Measurements from ENCODE around the gene KIF27. TPM values are rescaled to one million over a fixed set of nuclear protein-coding genes. Genes with fewer than 3 reads are reported as not detected.

The KIF27 gene, protein sequence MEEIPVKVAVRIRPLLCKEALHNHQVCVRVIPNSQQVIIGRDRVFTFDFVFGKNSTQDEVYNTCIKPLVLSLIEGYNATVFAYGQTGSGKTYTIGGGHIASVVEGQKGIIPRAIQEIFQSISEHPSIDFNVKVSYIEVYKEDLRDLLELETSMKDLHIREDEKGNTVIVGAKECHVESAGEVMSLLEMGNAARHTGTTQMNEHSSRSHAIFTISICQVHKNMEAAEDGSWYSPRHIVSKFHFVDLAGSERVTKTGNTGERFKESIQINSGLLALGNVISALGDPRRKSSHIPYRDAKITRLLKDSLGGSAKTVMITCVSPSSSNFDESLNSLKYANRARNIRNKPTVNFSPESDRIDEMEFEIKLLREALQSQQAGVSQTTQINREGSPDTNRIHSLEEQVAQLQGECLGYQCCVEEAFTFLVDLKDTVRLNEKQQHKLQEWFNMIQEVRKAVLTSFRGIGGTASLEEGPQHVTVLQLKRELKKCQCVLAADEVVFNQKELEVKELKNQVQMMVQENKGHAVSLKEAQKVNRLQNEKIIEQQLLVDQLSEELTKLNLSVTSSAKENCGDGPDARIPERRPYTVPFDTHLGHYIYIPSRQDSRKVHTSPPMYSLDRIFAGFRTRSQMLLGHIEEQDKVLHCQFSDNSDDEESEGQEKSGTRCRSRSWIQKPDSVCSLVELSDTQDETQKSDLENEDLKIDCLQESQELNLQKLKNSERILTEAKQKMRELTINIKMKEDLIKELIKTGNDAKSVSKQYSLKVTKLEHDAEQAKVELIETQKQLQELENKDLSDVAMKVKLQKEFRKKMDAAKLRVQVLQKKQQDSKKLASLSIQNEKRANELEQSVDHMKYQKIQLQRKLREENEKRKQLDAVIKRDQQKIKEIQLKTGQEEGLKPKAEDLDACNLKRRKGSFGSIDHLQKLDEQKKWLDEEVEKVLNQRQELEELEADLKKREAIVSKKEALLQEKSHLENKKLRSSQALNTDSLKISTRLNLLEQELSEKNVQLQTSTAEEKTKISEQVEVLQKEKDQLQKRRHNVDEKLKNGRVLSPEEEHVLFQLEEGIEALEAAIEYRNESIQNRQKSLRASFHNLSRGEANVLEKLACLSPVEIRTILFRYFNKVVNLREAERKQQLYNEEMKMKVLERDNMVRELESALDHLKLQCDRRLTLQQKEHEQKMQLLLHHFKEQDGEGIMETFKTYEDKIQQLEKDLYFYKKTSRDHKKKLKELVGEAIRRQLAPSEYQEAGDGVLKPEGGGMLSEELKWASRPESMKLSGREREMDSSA (N-terminal part only)
- total RNA-seq (ENCODE audit: low replicate concordance) = 6.0 and 7.2 TPM in 2 replicates

DNA sequence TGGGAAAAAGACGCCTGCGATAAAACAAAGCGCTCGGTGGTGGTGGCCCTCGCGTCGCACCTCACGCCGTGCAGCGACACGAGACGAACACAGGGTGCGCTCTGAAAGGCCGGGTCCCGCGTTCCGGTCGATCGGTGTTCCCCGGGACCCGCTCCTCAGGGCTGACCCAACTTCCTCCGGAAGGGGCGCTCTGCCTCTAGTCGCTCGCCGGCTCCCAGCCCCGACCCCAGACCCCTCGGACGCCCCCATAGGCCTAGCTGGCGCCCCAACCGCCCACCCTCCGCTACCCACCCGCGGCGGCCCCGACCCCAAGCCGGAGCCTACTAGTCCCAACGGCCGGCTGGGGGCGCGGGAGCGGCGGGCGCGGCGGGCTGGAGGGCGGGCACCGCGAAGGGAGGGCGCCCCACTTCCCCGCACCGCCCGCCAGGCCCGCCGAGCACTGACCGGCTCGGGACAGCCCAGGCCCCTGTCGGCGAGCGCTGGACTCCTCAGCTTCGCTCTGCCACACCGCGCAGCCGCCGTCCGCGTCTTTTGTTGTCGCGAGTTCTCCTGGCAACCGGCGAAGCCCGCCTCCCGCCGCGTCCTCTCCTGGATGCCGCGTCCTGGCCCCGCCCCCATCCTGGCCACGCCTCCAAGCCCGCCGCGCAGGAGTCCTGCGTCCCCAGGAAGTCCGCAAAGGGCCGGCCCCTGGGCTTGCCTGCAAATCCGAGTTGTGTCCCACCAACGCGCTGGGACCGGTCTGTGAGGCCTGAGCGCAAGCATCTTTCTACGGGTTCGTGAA lies at the start of gene KIF27:
KIF27 (minus strand) TSS at position 506 of the 781 bp plus-strand sequence. CDS start 5,841 bp downstream, outside the sequence.
- TF ChIP-seq, protein P1, sequence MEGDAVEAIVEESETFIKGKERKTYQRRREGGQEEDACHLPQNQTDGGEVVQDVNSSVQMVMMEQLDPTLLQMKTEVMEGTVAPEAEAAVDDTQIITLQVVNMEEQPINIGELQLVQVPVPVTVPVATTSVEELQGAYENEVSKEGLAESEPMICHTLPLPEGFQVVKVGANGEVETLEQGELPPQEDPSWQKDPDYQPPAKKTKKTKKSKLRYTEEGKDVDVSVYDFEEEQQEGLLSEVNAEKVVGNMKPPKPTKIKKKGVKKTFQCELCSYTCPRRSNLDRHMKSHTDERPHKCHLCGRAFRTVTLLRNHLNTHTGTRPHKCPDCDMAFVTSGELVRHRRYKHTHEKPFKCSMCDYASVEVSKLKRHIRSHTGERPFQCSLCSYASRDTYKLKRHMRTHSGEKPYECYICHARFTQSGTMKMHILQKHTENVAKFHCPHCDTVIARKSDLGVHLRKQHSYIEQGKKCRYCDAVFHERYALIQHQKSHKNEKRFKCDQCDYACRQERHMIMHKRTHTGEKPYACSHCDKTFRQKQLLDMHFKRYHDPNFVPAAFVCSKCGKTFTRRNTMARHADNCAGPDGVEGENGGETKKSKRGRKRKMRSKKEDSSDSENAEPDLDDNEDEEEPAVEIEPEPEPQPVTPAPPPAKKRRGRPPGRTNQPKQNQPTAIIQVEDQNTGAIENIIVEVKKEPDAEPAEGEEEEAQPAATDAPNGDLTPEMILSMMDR (IDR thresholded peaks at IDR 0.05; ENCODE audit: insufficient read depth, low read length) = peak; percentile 51
- peak; percentile 95 for DNase-seq (ENCODE audit: low read depth)
- peak within 1 kb of the TSS; percentile 79 for H3K4me3 ChIP-seq (ENCODE audit: low read depth, low read length)

DNA sequence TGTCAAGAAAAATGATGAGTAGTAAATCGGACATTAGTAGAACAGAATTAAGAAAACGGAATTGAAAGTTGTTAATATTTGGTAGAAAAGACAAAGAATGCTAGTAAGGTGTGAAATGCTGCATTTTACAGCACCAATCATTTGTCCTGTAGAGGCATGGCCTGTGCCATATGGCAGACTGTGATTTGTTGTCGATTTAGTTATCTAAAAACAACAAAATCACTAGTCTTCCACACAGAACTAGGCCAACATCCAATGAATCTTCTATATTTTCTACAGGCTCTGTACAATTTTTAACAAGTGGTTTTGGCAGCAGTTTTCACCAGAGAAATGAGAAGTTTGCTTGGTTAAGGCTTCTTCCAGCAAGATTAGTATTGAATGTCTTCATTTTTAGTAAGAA lies 48.4 kb upstream of the KIF27 start:
- no peak for DNase-seq (ENCODE audit: low read depth)
- TF ChIP-seq, protein P1 (IDR thresholded peaks at IDR 0.05; ENCODE audit: insufficient read depth, low read length) = no peak
- H3K4me3 ChIP-seq (ENCODE audit: low read depth, low read length) = no peak overlapping the region

- no peak for DNase-seq (ENCODE audit: low read depth)
- TF ChIP-seq, protein P1 (IDR thresholded peaks at IDR 0.05; ENCODE audit: insufficient read depth, low read length) = no peak
- H3K4me3 ChIP-seq (ENCODE audit: low read depth, low read length) = no peak overlapping the region
Measured at GRCh38 chr9:83967073-83967472, 45.8 kb upstream of the KIF27 start.

DNA sequence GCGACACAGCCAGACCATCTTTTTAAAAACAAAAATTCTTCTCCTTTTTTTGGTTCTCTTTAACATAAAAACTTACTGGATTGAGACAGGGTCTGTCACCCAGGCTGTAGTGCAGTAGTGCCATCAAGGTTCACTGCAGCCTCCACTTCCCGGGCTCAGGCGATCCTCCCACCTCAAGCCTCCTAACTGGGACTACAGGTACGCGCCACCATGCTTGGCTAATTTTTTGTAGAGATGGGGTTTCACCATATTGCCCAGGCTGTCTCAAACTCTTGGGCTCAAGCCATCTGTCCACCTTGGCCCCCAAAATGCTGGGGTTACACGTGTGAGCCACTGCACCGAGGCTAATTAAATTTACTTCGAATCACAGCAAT lies 45.0 kb upstream of the KIF27 start:
- no peak for DNase-seq (ENCODE audit: low read depth)
- H3K4me3 ChIP-seq (ENCODE audit: low read depth, low read length) = no peak overlapping the region
- TF ChIP-seq, protein P1 (IDR thresholded peaks at IDR 0.05; ENCODE audit: insufficient read depth, low read length) = no peak

DNA sequence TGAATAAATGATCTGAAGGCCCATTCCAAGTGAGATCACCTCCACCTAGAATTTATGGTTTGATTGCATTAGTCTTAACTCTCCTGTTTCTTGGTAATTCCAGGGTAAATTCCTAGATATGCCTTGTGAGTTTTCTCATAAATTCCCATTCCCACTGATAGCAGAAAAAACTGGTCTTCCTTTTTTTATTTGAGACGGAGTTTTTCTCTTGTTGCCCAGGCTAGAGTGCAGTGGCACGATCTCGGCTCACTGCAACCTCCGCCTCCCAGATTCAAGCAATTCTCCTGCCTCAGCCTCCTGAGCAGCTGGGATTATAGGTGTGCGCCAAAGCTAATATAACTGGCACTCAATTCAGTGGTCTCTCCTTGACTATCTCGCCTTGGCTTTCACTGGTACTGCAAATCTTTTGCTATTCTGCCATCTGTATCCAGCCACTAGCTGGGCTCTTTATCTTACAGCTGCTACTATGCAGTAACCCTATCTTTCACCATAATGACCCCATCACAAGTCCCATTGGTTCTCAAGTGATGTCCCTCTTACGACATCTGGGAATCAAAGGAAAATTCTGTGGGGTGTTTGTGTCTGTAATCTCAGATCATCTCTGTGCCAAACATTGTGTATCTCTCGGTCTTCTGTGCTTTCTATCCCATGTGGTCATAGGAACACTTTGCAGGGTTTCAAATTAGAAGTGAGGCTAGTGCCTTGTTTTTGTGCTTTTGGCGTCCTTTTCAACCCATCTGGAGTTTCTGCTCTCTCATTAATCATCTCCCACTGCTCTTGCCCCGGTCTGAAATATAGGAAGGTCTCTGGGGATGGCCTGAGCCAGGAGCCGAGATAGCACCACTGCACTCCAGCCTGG lies 44.3 kb upstream of the KIF27 start:
- DNase-seq (ENCODE audit: low read depth) = peak; percentile 52
- H3K4me3 ChIP-seq (ENCODE audit: low read depth, low read length) = no peak overlapping the region
- TF ChIP-seq, protein P1 (IDR thresholded peaks at IDR 0.05; ENCODE audit: insufficient read depth, low read length) = no peak
